ENCODE results near the gene BBS2. TPM values are rescaled to one million over a fixed set of nuclear protein-coding genes. Genes with fewer than 3 reads are reported as not detected.

Gene BBS2
- total and polyA plus RNA-seq, 2 of the 4 experiments (the other 2 are of a cell fraction) = 18.6 to 32.3 TPM

- H3K9me3 ChIP-seq (ENCODE audit: control insufficient read depth, insufficient read depth, low read length) = no peaks in the 10 kb centered on the region
- H3K9ac ChIP-seq (ENCODE audit: low read depth, low read length) = peak overlapping the region; percentile 85
- peak overlapping the region; percentile 48 for H3K23ac ChIP-seq (ENCODE audit: low read depth, low read length)
- CTCF ChIA-PET = interaction anchor here (1.0 kb wide), 2 partner anchors 19 to 150 kb away, joined by 3 read pairs; no protein-coding TSS in a partner anchor
- H2AK5ac ChIP-seq (ENCODE audit: low read depth, low read length) = peak overlapping the region; percentile 5; the same call in 1 of the 2 replicates
- POLR2A ChIA-PET (ENCODE audit: unreplicated experiment) = no interaction called here
- H4K5ac ChIP-seq (ENCODE audit: low read depth, low read length) = no peak overlapping the region; the same call in 1 of the 2 replicates
- peaks cover 2% of the 10 kb centered on the region; the same call in 1 of the 2 replicates for H3K4me1 ChIP-seq (ENCODE audit: control insufficient read depth, insufficient read depth, low read length)
- peak overlapping the region; percentile 57 for H2BK5ac ChIP-seq (ENCODE audit: low read depth, low read length, poor library complexity, severe bottlenecking)
- peaks cover 14 to 44% of the 10 kb centered on the region in 2 experiments for H3K79me1 ChIP-seq (ENCODE audit: low read depth in 1 of 2, low read length in 2 of 2)
- peak overlapping the region; percentile 77 for H3K4ac ChIP-seq (ENCODE audit: low read depth, low read length)
- H4K20me1 ChIP-seq (ENCODE audit: insufficient read depth, low read length) = peaks cover 13% of the 10 kb centered on the region; the same call in 1 of the 2 replicates
- H2BK20ac ChIP-seq (ENCODE audit: low read depth, low read length) = no peak overlapping the region
- in situ Hi-C loops (cut with MboI; ENCODE audit: low sequenced_read_pairs) = no loop called here
- ATAC-seq (ENCODE audit: low read depth) (no peak), DNase-seq (peak; percentile 14)
- peak overlapping the region; percentile 83 for H3K27ac ChIP-seq (ENCODE audit: insufficient read depth, low read length)
- peak overlapping the region; percentile 70 for H3K4me3 ChIP-seq (ENCODE audit: insufficient read depth, low read depth, low read length)
- H3K56ac ChIP-seq (ENCODE audit: extremely low read depth, insufficient read depth, low read length) = peak overlapping the region; percentile 59; the same call in 1 of the 2 replicates
- dilution Hi-C loops (cut with HindIII; ENCODE audit: low sequenced_read_pairs, unreplicated experiment) = no loop called here
- TF ChIP-seq MXI1 (IDR thresholded peaks at IDR 0.05; ENCODE audit: borderline replicate concordance, low read depth, low read length) = peak; percentile 46; the same call in 1 of the 2 replicates
- no peak for TF ChIP-seq NFE2L2 (IDR thresholded peaks at IDR 0.05; ENCODE audit: low read depth, low read length)
- intact Hi-C loops (cut with micrococcal nuclease) = loop anchor here (5.0 kb wide), 1 partner anchor 252 kb away; no protein-coding TSS in a partner anchor
- H2AK9ac ChIP-seq (replicated peaks; ENCODE audit: low read depth, low read length, poor library complexity) = peak overlapping the region; percentile 89
- H4K91ac ChIP-seq (ENCODE audit: insufficient read depth, low read depth, low read length) = no peak overlapping the region; the same call in 1 of the 2 replicates
- H3K4me2 ChIP-seq (ENCODE audit: low read depth, low read length) = peak overlapping the region; percentile 99
- no peaks in the 10 kb centered on the region for H3K9me1 ChIP-seq (ENCODE audit: insufficient read depth, low read length)
- peaks cover 1% of the 10 kb centered on the region; the same call in 1 of the 2 replicates for H3K36me3 ChIP-seq (ENCODE audit: control insufficient read depth, insufficient read depth, low read length)
- H4K8ac ChIP-seq (ENCODE audit: low read depth in 2 of 2, low read length in 2 of 2) = peak overlapping the region in 1 of 2 experiments; percentile 81; a peak in 2 of 4 replicates
- H3K18ac ChIP-seq (ENCODE audit: low read depth, low read length) = no peak overlapping the region
- 0% methylated on average over 5 of the region's 18 CpGs; no CpG with 5 or more reads in 1 of the 2 experiments for WGBS, 2 experiments (ENCODE audit: extremely low coverage in 2 of 2, insufficient read length in 1 of 2)
- H3K27me3 ChIP-seq (ENCODE audit: control insufficient read depth, insufficient read depth, low read length) = no peaks in the 10 kb centered on the region
- no peak overlapping the region for H2BK15ac ChIP-seq (ENCODE audit: low read depth, low read length)
- H3K14ac ChIP-seq (replicated peaks; ENCODE audit: low read depth, low read length) = 0 out of 2 replicates have a peak overlapping the region, but pooled peaks have one; percentile 13
- no peak overlapping the region for H2BK120ac ChIP-seq (ENCODE audit: low read depth, low read length)
- no TSS peak for BruUV-seq (replicated peaks)
- H2AFZ ChIP-seq (replicated peaks; ENCODE audit: low read length, poor library complexity) = peak overlapping the region; percentile 91
Observed at GRCh38 chr16:56450275-56450985, 69.4 kb downstream of the BBS2 start.
